VCaP (cell line): ENCODE measurements around the gene GXYLT2.

Source experiments
- H3K27ac ChIP-seq: fragments of 450-650 bp; 2 replicates; pipeline ENCODE4 v1.5.1; 2017
- CTCF ChIP-seq: fragments of 450-650 bp; conservative IDR thresholded peaks from 2 replicates; pipeline ENCODE4 v1.5.1; 2017; ENCODE audit warnings: mild to moderate bottlenecking, moderate library complexity

Gene GXYLT2

GRCh38 chr3:72941245-72941644 lies 53.4 kb downstream of the GXYLT2 start:
- no peak for TF ChIP-seq CTCF
- no peak overlapping the region for H3K27ac ChIP-seq

GRCh38 chr3:72942427-72942826 lies 54.6 kb downstream of the GXYLT2 start:
- H3K27ac ChIP-seq = no peak overlapping the region
- TF ChIP-seq CTCF = no peak

- no peak for TF ChIP-seq CTCF
- no peak overlapping the region for H3K27ac ChIP-seq
Measured at GRCh38 chr3:72944696-72945095, 56.9 kb downstream of the GXYLT2 start.

- TF ChIP-seq CTCF = no peak
- no peak overlapping the region for H3K27ac ChIP-seq
Measured at GRCh38 chr3:72947715-72948490, 60.1 kb downstream of the GXYLT2 start.

GRCh38 chr3:72949016-72949415 lies 61.2 kb downstream of the GXYLT2 start:
- no peak overlapping the region for H3K27ac ChIP-seq
- TF ChIP-seq CTCF = no peak

GRCh38 chr3:72950372-72950771 lies 62.5 kb downstream of the GXYLT2 start:
- no peak overlapping the region for H3K27ac ChIP-seq
- TF ChIP-seq CTCF = no peak

DNA sequence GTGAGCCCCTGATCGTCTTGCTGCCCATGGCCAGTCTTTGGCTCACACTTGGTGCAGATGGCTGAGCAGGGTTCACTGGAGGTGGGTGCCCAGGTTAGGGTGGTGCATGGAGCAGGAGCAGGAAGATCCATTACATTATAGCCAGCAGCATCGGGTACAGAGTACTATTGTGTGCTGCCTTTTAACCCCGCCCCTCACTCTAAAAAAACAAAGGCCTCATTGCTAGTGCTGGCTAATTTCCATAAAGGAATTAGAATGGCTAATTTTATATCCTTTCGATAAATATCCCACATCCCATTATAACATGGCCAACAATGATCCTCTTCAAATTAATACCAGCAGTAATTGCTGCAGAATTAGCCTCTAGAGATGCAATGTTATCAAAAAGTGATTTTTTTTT lies 63.0 kb downstream of the GXYLT2 start:
- no peak overlapping the region for H3K27ac ChIP-seq
- TF ChIP-seq CTCF = no peak
